HEK293 (cell line): ENCODE data around the gene C9orf72.

Experiments
- CTCF ChIA-PET: fragments of 350-600 bp; formaldehyde crosslinking; extraction: SDS; loops from one replicate; lab custom pipeline; 2021; ENCODE audit warnings: antibody characterized with exemption; lab: Yijun Ruan, JAX
- POLR2A ChIA-PET: fragments of 300-600 bp; formaldehyde crosslinking; extraction: SDS; loops from one replicate; lab custom pipeline; 2020; ENCODE audit warnings: antibody characterized with exemption, inconsistent platforms; lab: Yijun Ruan, JAX
- H3K27ac ChIP-seq: fragments of 200-500 bp; sonication (Bioruptor generic); 2 replicates; pipeline ENCODE4 v1.5.1; 2014; ENCODE audit warnings: low read depth, low read length, control low read depth, inconsistent platforms; ENCODE audit errors: extremely low read depth
- H3K36me3 ChIP-seq, 2 experiments: fragments of 200-500 bp in 1 of 2; sonication (Bioruptor generic) in 1 of 2; 1 replicate in 1 of 2; 2 replicates in 1 of 2; pipeline ENCODE4 v1.5.1; 2014 to 2017; ENCODE audit warnings: inconsistent platforms in 2 of 2, low read length in 2 of 2; ENCODE audit not compliant: control insufficient read depth in 2 of 2, insufficient read depth in 1 of 2
- H3K4me1 ChIP-seq: fragments of 200-500 bp; sonication (Bioruptor generic); 2 replicates; pipeline ENCODE4 v1.5.1; 2014; ENCODE audit warnings: mild to moderate bottlenecking, low read length, inconsistent platforms; ENCODE audit not compliant: control insufficient read depth, insufficient read depth
- H3K4me3 ChIP-seq: 2 replicates; pipeline ENCODE4 v1.5.1; 2011; ENCODE audit warnings: low read depth, mild to moderate bottlenecking, control low read depth, low read length, moderate library complexity
- H3K9me3 ChIP-seq: fragments of 200-500 bp; sonication (Bioruptor generic); 2 replicates; pipeline ENCODE4 v1.5.1; 2014; ENCODE audit warnings: low read depth, low read length, inconsistent platforms; ENCODE audit not compliant: control insufficient read depth, insufficient read depth
- ATF2 ChIP-seq: fragments of 450-650 bp; formaldehyde crosslinking; IDR thresholded peaks from 2 replicates; pipeline ENCODE4 v1.5.1; 2016; ENCODE audit warnings: missing biosample characterization, missing genetic modification characterization, low read depth
- KLF8 ChIP-seq: fragments of 450-650 bp; formaldehyde crosslinking; IDR thresholded peaks from 2 replicates; pipeline ENCODE4 v1.5.1; 2016; ENCODE audit warnings: missing biosample characterization, missing genetic modification characterization
- RBAK ChIP-seq: fragments of 450-650 bp; formaldehyde crosslinking; IDR thresholded peaks from 2 replicates; pipeline ENCODE4 v1.5.1; 2016; ENCODE audit warnings: missing biosample characterization, missing genetic modification characterization
- REPIN1 ChIP-seq: fragments of 450-650 bp; formaldehyde crosslinking; IDR thresholded peaks from 2 replicates; pipeline ENCODE4 v1.5.1; 2017; ENCODE audit warnings: missing biosample characterization, missing genetic modification characterization, low read depth
- ZBTB44 ChIP-seq: fragments of 450-650 bp; IDR thresholded peaks from 2 replicates; pipeline ENCODE4 v1.5.1; 2018; ENCODE audit warnings: missing biosample characterization, mild to moderate bottlenecking, missing genetic modification characterization
- ZNF112 ChIP-seq: fragments of 450-650 bp; formaldehyde crosslinking; IDR thresholded peaks from 2 replicates; pipeline ENCODE4 v1.5.0; 2017; ENCODE audit warnings: missing biosample characterization, missing genetic modification characterization
- ZNF239 ChIP-seq: fragments of 450-650 bp; formaldehyde crosslinking; IDR thresholded peaks from 2 replicates; pipeline ENCODE4 v1.5.1; 2016; ENCODE audit warnings: missing biosample characterization, missing genetic modification characterization
- ZNF280D ChIP-seq: fragments of 450-650 bp; formaldehyde crosslinking; IDR thresholded peaks from 2 replicates; pipeline ENCODE4 v1.5.1; 2016; ENCODE audit warnings: missing biosample characterization, missing genetic modification characterization
- ZNF398 ChIP-seq: fragments of 450-650 bp; formaldehyde crosslinking; IDR thresholded peaks from 2 replicates; pipeline ENCODE4 v1.5.1; 2017; ENCODE audit warnings: missing biosample characterization, missing genetic modification characterization
- ZNF488 ChIP-seq: fragments of 450-650 bp; formaldehyde crosslinking; IDR thresholded peaks from 2 replicates; pipeline ENCODE4 v1.5.1; 2016; ENCODE audit warnings: missing biosample characterization, missing genetic modification characterization
- ZNF530 ChIP-seq: fragments of 450-650 bp; formaldehyde crosslinking; IDR thresholded peaks from 2 replicates; pipeline ENCODE4 v1.5.1; 2016; ENCODE audit warnings: low read depth, missing biosample characterization, missing genetic modification characterization
- ZNF548 ChIP-seq: fragments of 450-650 bp; formaldehyde crosslinking; IDR thresholded peaks from 2 replicates; pipeline ENCODE4 v1.5.1; 2016; ENCODE audit warnings: missing biosample characterization, missing genetic modification characterization
- ZNF555 ChIP-seq: fragments of 450-650 bp; formaldehyde crosslinking; conservative IDR thresholded peaks from 2 replicates; pipeline ENCODE4 v1.5.1; 2017; ENCODE audit warnings: missing biosample characterization, mild to moderate bottlenecking, missing genetic modification characterization, inconsistent platforms
- ZNF747 ChIP-seq: fragments of 450-650 bp; formaldehyde crosslinking; IDR thresholded peaks from 2 replicates; pipeline ENCODE4 v1.5.1; 2016; ENCODE audit warnings: missing biosample characterization, missing genetic modification characterization
- ZSCAN30 ChIP-seq: fragments of 450-650 bp; IDR thresholded peaks from 2 replicates; pipeline ENCODE4 v1.5.1; 2018; ENCODE audit warnings: missing biosample characterization, mild to moderate bottlenecking, missing genetic modification characterization, moderate library complexity

C9orf72 gene

GRCh38 chr9:27584931-27585330, 11.7 kb upstream of the C9orf72 start:
- no peaks in the 10 kb centered on the region for H3K4me1 ChIP-seq
- ChIA-PET POLR2A (no interaction called here), CTCF (no interaction called here)
- H3K36me3 ChIP-seq = no peaks in the 10 kb centered on the region
- no peak overlapping the region for H3K27ac ChIP-seq
- no peak for TF ChIP-seq ZNF530 (tag by site-specific recombination)
- TF ChIP-seq ZNF112 (tag by site-specific recombination) = no peak
- no peak for TF ChIP-seq ZBTB44
- TF ChIP-seq ZNF239 (tag by site-specific recombination) = no peak
- H3K4me3 ChIP-seq = no peak overlapping the region
- H3K9me3 ChIP-seq = no peaks in the 10 kb centered on the region

GRCh38 chr9:27582794-27583193, 9.5 kb upstream of the C9orf72 start:
- H3K4me3 ChIP-seq = no peak overlapping the region
- TF ChIP-seq ZNF280D (no peak), ZNF398 (tag by site-specific recombination) (no peak), KLF8 (tag by site-specific recombination) (no peak), ZNF555 (tag by site-specific recombination) (no peak), ZNF548 (tag by site-specific recombination) (no peak), ZNF488 (tag by site-specific recombination) (no peak), ATF2 (tag by site-specific recombination) (no peak), ZNF747 (no peak), REPIN1 (tag by site-specific recombination) (no peak), ZSCAN30 (tag by site-specific recombination) (no peak), RBAK (tag by site-specific recombination) (no peak)
- TF ChIP-seq, all 188 proteins: peak for 0
- Histone ChIP-seq H3K4me1 (no peaks in the 10 kb centered on the region), H3K9me3 (no peaks in the 10 kb centered on the region), H3K36me3 (no peaks in the 10 kb centered on the region), H3K27ac (no peak overlapping the region)
- CTCF ChIA-PET = interaction anchor here (0.6 to 1.2 kb wide), 2 partner anchors 16 to 782 kb away, joined by 3 read pairs; no protein-coding TSS in a partner anchor
- POLR2A ChIA-PET = no interaction called here
